ENCODE results near the gene SRP19.

SRP19 gene

GRCh38 chr5:112863549-112863948 lies 2.5 kb downstream of the SRP19 start:
- no peak for TF ChIP-seq CTCF (IDR thresholded peaks at IDR 0.05; ENCODE audit: borderline replicate concordance, control extremely low read depth, extremely low read depth, insufficient read depth, missing control alignments)
- in situ Hi-C loops (cut with MboI; ENCODE audit: low sequenced_read_pairs, unreplicated experiment): no loop called here
- no peak for DNase-seq (ENCODE audit: low spot score)

DNA sequence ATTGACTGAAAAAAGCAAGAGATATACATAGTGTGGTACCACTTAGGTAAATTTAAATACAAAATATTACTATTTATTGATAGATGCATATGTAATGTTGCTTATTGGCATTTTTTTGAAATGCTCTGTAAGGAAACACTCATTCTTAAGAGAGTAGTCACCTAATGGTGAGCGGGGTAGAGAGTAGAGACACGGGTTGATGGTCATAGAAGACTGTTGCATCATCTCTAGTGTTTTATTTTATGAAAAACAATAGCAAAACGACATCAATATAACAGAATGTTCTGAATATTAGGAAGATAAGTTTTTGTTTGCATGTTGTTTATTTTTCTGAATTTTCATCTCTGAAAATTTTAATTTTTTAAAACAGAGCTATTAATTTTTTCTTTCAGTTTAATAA lies 4.0 kb downstream of the SRP19 start:
- in situ Hi-C loops (cut with MboI; ENCODE audit: low sequenced_read_pairs, unreplicated experiment): no loop called here
- DNase-seq (ENCODE audit: low spot score): no peak
- TF ChIP-seq CTCF (IDR thresholded peaks at IDR 0.05; ENCODE audit: borderline replicate concordance, control extremely low read depth, extremely low read depth, insufficient read depth, missing control alignments): no peak

- no peak for TF ChIP-seq CTCF (IDR thresholded peaks at IDR 0.05; ENCODE audit: borderline replicate concordance, control extremely low read depth, extremely low read depth, insufficient read depth, missing control alignments)
- in situ Hi-C loops (cut with MboI; ENCODE audit: low sequenced_read_pairs, unreplicated experiment): no loop called here
Observed at GRCh38 chr5:112866739-112867138, 5.7 kb downstream of the SRP19 start.

DNA sequence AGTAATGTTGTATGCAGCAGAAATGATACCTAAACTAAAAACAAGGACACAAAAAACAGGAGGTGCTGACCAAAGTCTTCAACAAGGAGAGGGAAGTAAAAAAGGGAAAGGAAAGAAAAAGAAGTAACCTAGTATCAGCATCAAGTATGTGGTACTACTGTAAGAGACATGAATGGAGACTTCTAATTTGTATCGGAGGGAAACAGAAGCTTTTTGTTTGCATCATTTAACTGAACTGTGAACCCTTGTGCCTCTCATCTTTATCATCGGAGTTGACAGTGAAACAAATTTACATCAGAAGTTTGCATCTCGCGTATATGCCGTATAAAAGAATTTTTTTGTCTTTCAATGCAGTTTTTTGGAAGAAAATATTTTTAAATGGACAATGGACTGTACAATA lies 6.3 kb downstream of the SRP19 start:
- no peak for TF ChIP-seq CTCF (IDR thresholded peaks at IDR 0.05; ENCODE audit: borderline replicate concordance, control extremely low read depth, extremely low read depth, insufficient read depth, missing control alignments)
- in situ Hi-C loops (cut with MboI; ENCODE audit: low sequenced_read_pairs, unreplicated experiment): no loop called here
- DNase-seq (ENCODE audit: low spot score): no peak

More at GRCh38 chr5:112866739-112867138, 5.7 kb downstream of the SRP19 start:
- DNase-seq (ENCODE audit: low spot score): no peak

GRCh38 chr5:112869948-112870347 lies 8.9 kb downstream of the SRP19 start:
- in situ Hi-C loops (cut with MboI; ENCODE audit: low sequenced_read_pairs, unreplicated experiment): no loop called here
- TF ChIP-seq CTCF (IDR thresholded peaks at IDR 0.05; ENCODE audit: borderline replicate concordance, control extremely low read depth, extremely low read depth, insufficient read depth, missing control alignments): no peak
- DNase-seq (ENCODE audit: low spot score): no peak

- in situ Hi-C loops (cut with MboI; ENCODE audit: low sequenced_read_pairs, unreplicated experiment): no loop called here
- TF ChIP-seq CTCF (IDR thresholded peaks at IDR 0.05; ENCODE audit: borderline replicate concordance, control extremely low read depth, extremely low read depth, insufficient read depth, missing control alignments): no peak
- no peak for DNase-seq (ENCODE audit: low spot score)
Observed at GRCh38 chr5:112870966-112871365, 9.9 kb downstream of the SRP19 start.

- no peak for TF ChIP-seq CTCF (IDR thresholded peaks at IDR 0.05; ENCODE audit: borderline replicate concordance, control extremely low read depth, extremely low read depth, insufficient read depth, missing control alignments)
- no peak for DNase-seq (ENCODE audit: low spot score)
Observed at GRCh38 chr5:112876362-112876761, 15.3 kb downstream of the SRP19 start.

More at GRCh38 chr5:112876362-112876761, 15.3 kb downstream of the SRP19 start:
- in situ Hi-C loops (cut with MboI; ENCODE audit: low sequenced_read_pairs, unreplicated experiment): no loop called here

Data from GM13976 (cell line).